Measurements from ENCODE around the gene TSHZ2. TPM values are rescaled to one million over a fixed set of nuclear protein-coding genes. Genes with fewer than 3 reads are reported as not detected.
A peak's percentile ranks its signal among the peaks of the same experiment; 100 is the strongest.

TSHZ2 gene
- total and polyA plus RNA-seq, 4 donors = 0.93 to 8.8 (median 3.8) TPM

GRCh38 chr20:53382263-53382844 lies 410.2 kb downstream of the TSHZ2 start:
- no peak overlapping the region for H3K9ac ChIP-seq (ENCODE audit: insufficient read depth in 1 of 2, low read length in 2 of 2)
- ATAC-seq (ENCODE audit: insufficient read depth, low FRiP score) (no peak), DNase-seq (peak in 2 of 3 donors; percentile 29 to 44)
- no peaks in the 10 kb centered on the region for H3K36me3 ChIP-seq (ENCODE audit: control insufficient read depth in 4 of 4, insufficient read depth in 4 of 4, low read length in 4 of 4)
- no peak overlapping the region for H3K27ac ChIP-seq (ENCODE audit: low read depth in 1 of 2, low read length in 1 of 2)
- H3K9me3 ChIP-seq (ENCODE audit: control insufficient read depth in 4 of 4, insufficient read depth in 3 of 4, low read length in 3 of 4) = peaks cover 0 to 2% (median 0%) of the 10 kb centered on the region in 4 donors
- WGBS, 2 donors = 79 to 82% methylated on average over 7 of the region's 7 CpGs
- peaks cover 0 to 23% (median 0%) of the 10 kb centered on the region in 5 donors for H3K4me1 ChIP-seq (ENCODE audit: control insufficient read depth in 5 of 5, insufficient read depth in 5 of 5, low read length in 5 of 5)
- TF ChIP-seq CTCF (IDR thresholded peaks at IDR 0.05; ENCODE audit: control extremely low read depth, extremely low read depth) = no peak
- H3K4me3 ChIP-seq = no peak overlapping the region
- H3K27me3 ChIP-seq (ENCODE audit: control insufficient read depth in 3 of 3, insufficient read depth in 3 of 3, low read length in 2 of 3) = no peaks in the 10 kb centered on the region

- Histone ChIP-seq H3K27me3 (ENCODE audit: control insufficient read depth in 3 of 3, insufficient read depth in 3 of 3, low read length in 2 of 3) (no peaks in the 10 kb centered on the region), H3K9me3 (ENCODE audit: control insufficient read depth in 4 of 4, insufficient read depth in 3 of 4, low read length in 3 of 4) (peaks cover 0 to 2% (median 0%) of the 10 kb centered on the region in 4 donors), H3K27ac (ENCODE audit: low read depth in 1 of 2, low read length in 1 of 2) (no peak overlapping the region), H3K4me3 (no peak overlapping the region), H3K9ac (ENCODE audit: insufficient read depth in 1 of 2, low read length in 2 of 2) (no peak overlapping the region), H3K4me1 (ENCODE audit: control insufficient read depth in 5 of 5, insufficient read depth in 5 of 5, low read length in 5 of 5) (peaks cover 0 to 23% (median 0%) of the 10 kb centered on the region in 5 donors), H3K36me3 (ENCODE audit: control insufficient read depth in 4 of 4, insufficient read depth in 4 of 4, low read length in 4 of 4) (no peaks in the 10 kb centered on the region)
- TF ChIP-seq CTCF (IDR thresholded peaks at IDR 0.05; ENCODE audit: control extremely low read depth, extremely low read depth) = no peak
- ATAC-seq (ENCODE audit: insufficient read depth, low FRiP score) (no peak), DNase-seq (no peak)
- WGBS, 2 donors = 83 to 86% methylated on average over 8 of the region's 8 CpGs
These were observed 411.8 kb downstream of the TSHZ2 start for GRCh38 chr20:53383916-53384315.

GRCh38 chr20:53384392-53384791 lies 412.2 kb downstream of the TSHZ2 start:
- H3K9ac ChIP-seq (ENCODE audit: insufficient read depth in 1 of 2, low read length in 2 of 2) = no peak overlapping the region
- H3K4me1 ChIP-seq (ENCODE audit: control insufficient read depth in 5 of 5, insufficient read depth in 5 of 5, low read length in 5 of 5) = peaks cover 0 to 20% (median 0%) of the 10 kb centered on the region in 5 donors
- no peaks in the 10 kb centered on the region for H3K27me3 ChIP-seq (ENCODE audit: control insufficient read depth in 3 of 3, insufficient read depth in 3 of 3, low read length in 2 of 3)
- DNase-seq = no peak
- peaks cover 0 to 2% (median 0%) of the 10 kb centered on the region in 4 donors for H3K9me3 ChIP-seq (ENCODE audit: control insufficient read depth in 4 of 4, insufficient read depth in 3 of 4, low read length in 3 of 4)
- no peak for TF ChIP-seq CTCF (IDR thresholded peaks at IDR 0.05; ENCODE audit: control extremely low read depth, extremely low read depth)
- no peak overlapping the region for H3K4me3 ChIP-seq
- 86 to 91% methylated on average over 3 of the region's 3 CpGs for WGBS, 2 donors
- no peaks in the 10 kb centered on the region for H3K36me3 ChIP-seq (ENCODE audit: control insufficient read depth in 4 of 4, insufficient read depth in 4 of 4, low read length in 4 of 4)
- no peak overlapping the region for H3K27ac ChIP-seq (ENCODE audit: low read depth in 1 of 2, low read length in 1 of 2)
- ATAC-seq (ENCODE audit: insufficient read depth, low FRiP score) = no peak
